ENCODE measurements around the gene KPNB1.
A peak's percentile ranks its signal among the peaks of the same experiment; 100 is the strongest.

The KPNB1 gene

GRCh38 chr17:47636273-47637030 lies 13.3 kb upstream of the KPNB1 start:
- DNase-seq (ENCODE audit: low spot score): no peak

GRCh38 chr17:47638903-47639302 lies 10.8 kb upstream of the KPNB1 start:
- no peak for DNase-seq (ENCODE audit: low spot score)

- no peak for DNase-seq (ENCODE audit: low spot score)
These were observed 9.6 kb upstream of the KPNB1 start for GRCh38 chr17:47640076-47640475.

GRCh38 chr17:47641202-47641601 lies 8.5 kb upstream of the KPNB1 start:
- no peak for DNase-seq (ENCODE audit: low spot score)

GRCh38 chr17:47643116-47643515 lies 6.6 kb upstream of the KPNB1 start:
- DNase-seq (ENCODE audit: low spot score): no peak

- DNase-seq (ENCODE audit: low spot score): no peak
These were observed 5.4 kb upstream of the KPNB1 start for GRCh38 chr17:47644324-47644723.

GRCh38 chr17:47649972-47650524 lies 329 bp downstream of the KPNB1 start:
- no peak for DNase-seq (ENCODE audit: low spot score)

- DNase-seq (ENCODE audit: low spot score): peak; percentile 97
These were observed 1.1 kb downstream of the KPNB1 start for GRCh38 chr17:47650525-47651522.

- DNase-seq (ENCODE audit: low spot score): no peak
These were observed 2.0 kb downstream of the KPNB1 start for GRCh38 chr17:47651704-47652103.

- peak; percentile 15 for DNase-seq (ENCODE audit: low spot score)
These were observed 2.9 kb downstream of the KPNB1 start for GRCh38 chr17:47652570-47652969.

GRCh38 chr17:47653442-47653841 lies 3.7 kb downstream of the KPNB1 start:
- DNase-seq (ENCODE audit: low spot score): peak; percentile 13

- peak; percentile 9 for DNase-seq (ENCODE audit: low spot score)
These were observed 5.3 kb downstream of the KPNB1 start for GRCh38 chr17:47654991-47655390.

GRCh38 chr17:47660064-47660492 lies 10.4 kb downstream of the KPNB1 start:
- no peak for DNase-seq (ENCODE audit: low spot score)

- peak; percentile 76 for DNase-seq (ENCODE audit: low spot score)
These were observed 14.3 kb downstream of the KPNB1 start for GRCh38 chr17:47663912-47664623.

GRCh38 chr17:47664624-47664941 lies 14.9 kb downstream of the KPNB1 start:
- no peak for DNase-seq (ENCODE audit: low spot score)

- DNase-seq (ENCODE audit: low spot score): no peak
These were observed 15.9 kb downstream of the KPNB1 start for GRCh38 chr17:47665655-47666054.

- no peak for DNase-seq (ENCODE audit: low spot score)
These were observed 19.4 kb downstream of the KPNB1 start for GRCh38 chr17:47669081-47669480.

GRCh38 chr17:47670064-47670463 lies 20.3 kb downstream of the KPNB1 start:
- DNase-seq (ENCODE audit: low spot score): no peak

- no peak for DNase-seq (ENCODE audit: low spot score)
These were observed 24.8 kb downstream of the KPNB1 start for GRCh38 chr17:47674499-47674898.

- DNase-seq (ENCODE audit: low spot score): no peak
These were observed 25.9 kb downstream of the KPNB1 start for GRCh38 chr17:47675380-47676198.

GRCh38 chr17:47676199-47676472 lies 26.4 kb downstream of the KPNB1 start:
- DNase-seq (ENCODE audit: low spot score): no peak

Data from kidney tubule cell (primary cell).